OCI-LY3 (cell line): ENCODE results near the gene PRDM16.
"Not testable (repeated sequence)": the region's sequence is repeated elsewhere in the genome, so short reads cannot be mapped to it uniquely, and the experiment has no call there.

Experiments
- H2AFZ ChIP-seq: fragments of 200-600, 300-600 bp; shearing (Covaris generic); 2 replicates; pipeline ENCODE4 v1.6.0; 2014; ENCODE audit warnings: antibody characterized with exemption, low read depth, low read length
- H3K27ac ChIP-seq: fragments of 200-600, 300-600 bp; sonication (generic); 2 replicates; pipeline ENCODE4 v1.5.1; 2014; ENCODE audit warnings: mild to moderate bottlenecking, low read length, moderate library complexity, mixed read lengths
- H3K27me3 ChIP-seq: fragments of 200-600, 300-600 bp; sonication (generic); 2 replicates; pipeline ENCODE4 v1.6.1; 2014; ENCODE audit warnings: low read depth, low read length, mixed read lengths
- H3K36me3 ChIP-seq: fragments of 200-600, 300-600 bp; sonication (generic); replicated peaks from 2 replicates; pipeline ENCODE3; 2014; ENCODE audit warnings: low read depth, low read length, mixed read lengths
- H3K4me1 ChIP-seq: fragments of 300-600, 200-600 bp; sonication (generic); 2 replicates; pipeline ENCODE4 v1.6.1; 2014; ENCODE audit warnings: low read length, mixed read lengths
- H3K4me2 ChIP-seq: fragments of 200-600, 300-600 bp; sonication (generic); 2 replicates; pipeline ENCODE4 v1.6.1; 2014; ENCODE audit warnings: low read length, mixed read lengths
- H3K4me3 ChIP-seq: fragments of 300-600, 200-600 bp; sonication (generic); 2 replicates; pipeline ENCODE4 v1.5.1; 2014; ENCODE audit warnings: antibody characterized with exemption, mild to moderate bottlenecking, low read length, moderate library complexity
- H3K79me2 ChIP-seq: fragments of 300-600, 200-600 bp; shearing (Covaris generic); 2 replicates; pipeline ENCODE4 v1.6.1; 2014; ENCODE audit warnings: mild to moderate bottlenecking, low read length, mixed read lengths
- H3K9ac ChIP-seq: fragments of 300-600, 200-600 bp; shearing (Covaris generic); 2 replicates; pipeline ENCODE4 v1.6.0; 2014; ENCODE audit warnings: mild to moderate bottlenecking, low read length, moderate library complexity
- H3K9me3 ChIP-seq: fragments of 200-600, 300-600 bp; shearing (Covaris generic); 2 replicates; pipeline ENCODE4 v1.6.1; 2014; ENCODE audit warnings: low read length, mixed read lengths; ENCODE audit not compliant: insufficient read depth
- H4K20me1 ChIP-seq: fragments of 200-600, 300-600 bp; sonication (generic); 2 replicates; pipeline ENCODE4 v1.6.1; 2016; ENCODE audit warnings: low read length, mixed read lengths; ENCODE audit not compliant: insufficient read depth
- CTCF ChIP-seq: fragments of 200-600, 300-600 bp; sonication (generic); IDR thresholded peaks from 2 replicates; pipeline ENCODE4 v1.5.1; 2014; ENCODE audit warnings: antibody characterized with exemption, low read length, low read depth
- EZH2phosphoT487 ChIP-seq: fragments of 200-600 bp; shearing (Covaris generic); IDR thresholded peaks from 2 replicates; pipeline ENCODE4 v1.6.1; 2018; ENCODE audit warnings: antibody characterized with exemption, mixed run types, low read depth

PRDM16 gene

GRCh38 chr1:3164671-3165070 lies 95.7 kb downstream of the PRDM16 start:
- no peaks in the 10 kb centered on the region for H3K9me3 ChIP-seq
- no peak overlapping the region for H3K27ac ChIP-seq
- H3K36me3 ChIP-seq, result no peaks in the 10 kb centered on the region
- no peaks in the 10 kb centered on the region for H3K79me2 ChIP-seq
- H2AFZ ChIP-seq, result no peak overlapping the region
- no peaks in the 10 kb centered on the region for H4K20me1 ChIP-seq
- H3K4me1 ChIP-seq, result no peaks in the 10 kb centered on the region
- H3K27me3 ChIP-seq, result no peaks in the 10 kb centered on the region
- H3K9ac ChIP-seq, result no peak overlapping the region
- TF ChIP-seq CTCF, result no peak
- no peak for TF ChIP-seq EZH2phosphoT487
- no peak overlapping the region for H3K4me2 ChIP-seq
- H3K4me3 ChIP-seq, result no peak overlapping the region

- H3K4me1 ChIP-seq, H2AFZ ChIP-seq: not testable (repeated sequence)
These were observed 96.2 kb downstream of the PRDM16 start for GRCh38 chr1:3165189-3165588.

GRCh38 chr1:3166206-3166918 lies 97.4 kb downstream of the PRDM16 start:
- Histone ChIP-seq H3K4me3 (no peak overlapping the region), H3K36me3 (no peaks in the 10 kb centered on the region), H3K79me2 (no peaks in the 10 kb centered on the region), H4K20me1 (no peaks in the 10 kb centered on the region), H3K27me3 (no peaks in the 10 kb centered on the region), H3K4me1 (no peaks in the 10 kb centered on the region), H3K9ac (no peak overlapping the region), H3K27ac (no peak overlapping the region), H2AFZ (no peak overlapping the region), H3K4me2 (no peak overlapping the region), H3K9me3 (no peaks in the 10 kb centered on the region)
- TF ChIP-seq CTCF (no peak), EZH2phosphoT487 (no peak)

More at GRCh38 chr1:3165189-3165588, 96.2 kb downstream of the PRDM16 start:
- H3K9ac ChIP-seq, H3K27me3 ChIP-seq, H3K36me3 ChIP-seq, H3K4me3 ChIP-seq, H3K4me2 ChIP-seq, H3K79me2 ChIP-seq, H3K27ac ChIP-seq, H3K9me3 ChIP-seq, H4K20me1 ChIP-seq: not testable (repeated sequence)

GRCh38 chr1:3167255-3167654 lies 98.3 kb downstream of the PRDM16 start:
- Histone ChIP-seq H3K4me3 (no peak overlapping the region), H4K20me1 (no peaks in the 10 kb centered on the region), H3K27me3 (no peaks in the 10 kb centered on the region), H3K36me3 (no peaks in the 10 kb centered on the region), H3K9me3 (no peaks in the 10 kb centered on the region), H3K9ac (no peak overlapping the region), H3K79me2 (no peaks in the 10 kb centered on the region), H3K4me1 (no peaks in the 10 kb centered on the region), H3K27ac (no peak overlapping the region), H3K4me2 (no peak overlapping the region), H2AFZ (no peak overlapping the region)
- TF ChIP-seq CTCF (no peak), EZH2phosphoT487 (no peak)
